Measurements from ENCODE around the gene SPEF2. TPM values are rescaled to one million over a fixed set of nuclear protein-coding genes. Genes with fewer than 3 reads are reported as not detected.

The SPEF2 gene
- total RNA-seq, 1 donor from 2014 or later = 0.96 TPM

GRCh38 chr5:35755966-35756365 lies 138.3 kb downstream of the SPEF2 start:
- no peaks in the 10 kb centered on the region for H3K36me3 Mint-ChIP-seq (ENCODE audit: unreplicated experiment)
- no peaks in the 10 kb centered on the region for H3K4me1 Mint-ChIP-seq (ENCODE audit: low read depth, unreplicated experiment)
- TF ChIP-seq CTCF (IDR thresholded peaks at IDR 0.05; ENCODE audit: partially characterized antibody, unreplicated experiment) = no peak
- no peak for DNase-seq
- no peaks in the 10 kb centered on the region for H3K9me3 Mint-ChIP-seq (ENCODE audit: unreplicated experiment)
- no peak overlapping the region for H3K4me3 Mint-ChIP-seq (ENCODE audit: unreplicated experiment)
- H3K27ac Mint-ChIP-seq (ENCODE audit: unreplicated experiment) = no peak overlapping the region
- H3K27me3 Mint-ChIP-seq (ENCODE audit: unreplicated experiment) = peaks cover 2% of the 10 kb centered on the region

GRCh38 chr5:35758151-35758724 lies 140.6 kb downstream of the SPEF2 start:
- no peaks in the 10 kb centered on the region for H3K9me3 Mint-ChIP-seq (ENCODE audit: unreplicated experiment)
- TF ChIP-seq CTCF (IDR thresholded peaks at IDR 0.05; ENCODE audit: partially characterized antibody, unreplicated experiment) = no peak
- no peak for DNase-seq
- no peak overlapping the region for H3K27ac Mint-ChIP-seq (ENCODE audit: unreplicated experiment)
- H3K27me3 Mint-ChIP-seq (ENCODE audit: unreplicated experiment) = no peaks in the 10 kb centered on the region
- H3K4me3 Mint-ChIP-seq (ENCODE audit: unreplicated experiment) = no peak overlapping the region
- H3K36me3 Mint-ChIP-seq (ENCODE audit: unreplicated experiment) = no peaks in the 10 kb centered on the region
- H3K4me1 Mint-ChIP-seq (ENCODE audit: low read depth, unreplicated experiment) = no peaks in the 10 kb centered on the region

DNA sequence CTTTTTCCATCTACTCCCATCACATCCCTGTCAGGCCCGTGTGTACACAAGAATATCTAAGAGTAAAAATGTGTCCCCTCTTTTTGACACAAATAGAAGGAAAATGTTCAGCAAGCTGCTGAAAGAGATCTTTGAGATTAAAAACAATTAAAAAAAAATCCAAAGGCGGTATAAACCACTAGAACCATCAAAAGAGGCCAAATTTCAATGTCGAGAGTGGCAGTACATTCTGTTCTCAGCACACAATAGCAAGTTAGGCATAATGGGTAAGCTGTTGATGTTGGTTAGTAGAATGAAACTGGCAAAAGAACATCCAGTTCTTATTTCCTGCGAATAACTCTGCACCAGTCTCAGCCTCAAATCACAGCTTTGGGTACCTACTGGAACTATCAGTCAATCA lies 143.9 kb downstream of the SPEF2 start:
- H3K4me3 Mint-ChIP-seq (ENCODE audit: unreplicated experiment) = no peak overlapping the region
- TF ChIP-seq CTCF (IDR thresholded peaks at IDR 0.05; ENCODE audit: partially characterized antibody, unreplicated experiment) = no peak
- H3K27me3 Mint-ChIP-seq (ENCODE audit: unreplicated experiment) = no peaks in the 10 kb centered on the region
- H3K27ac Mint-ChIP-seq (ENCODE audit: unreplicated experiment) = no peak overlapping the region
- no peaks in the 10 kb centered on the region for H3K4me1 Mint-ChIP-seq (ENCODE audit: low read depth, unreplicated experiment)
- no peaks in the 10 kb centered on the region for H3K36me3 Mint-ChIP-seq (ENCODE audit: unreplicated experiment)
- no peaks in the 10 kb centered on the region for H3K9me3 Mint-ChIP-seq (ENCODE audit: unreplicated experiment)
- no peak for DNase-seq

DNA sequence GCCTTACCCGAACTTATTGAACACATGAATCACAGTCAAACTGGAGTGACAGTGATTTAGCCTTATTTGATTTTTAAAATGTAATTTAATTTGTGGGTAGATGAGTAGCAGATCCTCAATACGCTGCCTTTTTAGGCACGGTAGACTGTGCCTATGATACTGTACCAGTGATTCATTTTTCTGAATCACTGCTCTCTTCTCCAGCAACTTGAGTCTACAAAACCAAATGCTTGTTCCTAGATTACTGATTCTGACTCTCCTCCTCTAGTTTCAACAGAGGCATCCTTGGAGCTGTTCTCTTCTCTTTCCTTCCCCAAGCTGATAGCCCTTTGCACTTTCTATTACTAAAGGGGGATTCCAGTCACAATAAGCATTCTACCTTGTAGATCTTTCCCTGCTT lies 144.7 kb downstream of the SPEF2 start:
- TF ChIP-seq CTCF (IDR thresholded peaks at IDR 0.05; ENCODE audit: partially characterized antibody, unreplicated experiment) = no peak
- H3K4me1 Mint-ChIP-seq (ENCODE audit: low read depth, unreplicated experiment) = no peaks in the 10 kb centered on the region
- no peaks in the 10 kb centered on the region for H3K36me3 Mint-ChIP-seq (ENCODE audit: unreplicated experiment)
- no peak overlapping the region for H3K4me3 Mint-ChIP-seq (ENCODE audit: unreplicated experiment)
- no peak overlapping the region for H3K27ac Mint-ChIP-seq (ENCODE audit: unreplicated experiment)
- no peaks in the 10 kb centered on the region for H3K27me3 Mint-ChIP-seq (ENCODE audit: unreplicated experiment)
- no peak for DNase-seq
- H3K9me3 Mint-ChIP-seq (ENCODE audit: unreplicated experiment) = no peaks in the 10 kb centered on the region

GRCh38 chr5:35765921-35766320 lies 148.3 kb downstream of the SPEF2 start:
- Mint-ChIP-seq H3K4me3 (ENCODE audit: unreplicated experiment) (no peak overlapping the region), H3K4me1 (ENCODE audit: low read depth, unreplicated experiment) (no peaks in the 10 kb centered on the region), H3K9me3 (ENCODE audit: unreplicated experiment) (no peaks in the 10 kb centered on the region), H3K27ac (ENCODE audit: unreplicated experiment) (no peak overlapping the region), H3K27me3 (ENCODE audit: unreplicated experiment) (no peaks in the 10 kb centered on the region), H3K36me3 (ENCODE audit: unreplicated experiment) (no peaks in the 10 kb centered on the region)
- no peak for DNase-seq
- no peak for TF ChIP-seq CTCF (IDR thresholded peaks at IDR 0.05; ENCODE audit: partially characterized antibody, unreplicated experiment)

Data from glutamatergic neuron (in vitro differentiated cells).